Activated T-cell treated with anti-CD3 and anti-CD28 coated beads for 4 hours (primary cell): ENCODE results near the gene KAT7.
"Not testable (repeated sequence)": the region's sequence is repeated elsewhere in the genome, so short reads cannot be mapped to it uniquely, and the experiment has no call there.

ENCODE experiments used
- DNase-seq: peaks from one replicate; pipeline ENCODE4 v3.0.0-alpha.2; 2020

KAT7 gene

DNA sequence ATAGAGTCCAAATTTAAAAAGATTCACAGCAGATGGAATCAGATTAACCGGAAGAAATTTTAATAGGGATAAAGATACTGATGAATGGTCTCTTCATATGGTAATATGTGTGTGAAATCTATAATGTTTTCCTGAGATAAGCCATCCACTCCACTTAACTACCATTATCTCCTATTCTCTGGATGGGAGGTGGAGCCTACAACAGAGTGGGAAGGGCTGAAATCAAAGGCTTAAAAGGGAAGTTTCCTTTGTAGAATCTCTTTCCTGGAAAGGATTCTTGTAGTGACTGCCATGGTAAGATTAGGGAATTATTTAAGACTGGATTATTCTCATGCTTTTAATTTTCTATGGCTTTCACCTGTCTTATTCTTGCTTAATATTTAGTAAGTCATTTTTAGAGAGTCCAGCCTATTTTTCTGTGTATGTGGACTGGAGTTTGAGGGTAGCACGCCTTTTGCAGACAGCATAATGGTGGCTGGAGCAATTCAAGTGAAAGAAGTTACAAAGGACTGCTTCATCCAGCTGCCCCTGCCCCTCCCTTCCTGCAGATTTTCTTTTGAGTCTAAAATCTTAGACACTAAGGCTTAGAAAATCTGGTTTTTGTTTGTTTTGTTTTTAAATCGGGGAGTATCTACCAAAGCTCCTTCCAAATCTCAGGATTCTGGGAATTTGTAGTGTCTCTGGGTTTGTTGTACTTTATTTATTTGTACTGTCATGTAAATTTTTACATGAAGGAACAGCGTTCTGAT is 26.5 kb downstream of the KAT7 start:
- DNase-seq = no peak

DNA sequence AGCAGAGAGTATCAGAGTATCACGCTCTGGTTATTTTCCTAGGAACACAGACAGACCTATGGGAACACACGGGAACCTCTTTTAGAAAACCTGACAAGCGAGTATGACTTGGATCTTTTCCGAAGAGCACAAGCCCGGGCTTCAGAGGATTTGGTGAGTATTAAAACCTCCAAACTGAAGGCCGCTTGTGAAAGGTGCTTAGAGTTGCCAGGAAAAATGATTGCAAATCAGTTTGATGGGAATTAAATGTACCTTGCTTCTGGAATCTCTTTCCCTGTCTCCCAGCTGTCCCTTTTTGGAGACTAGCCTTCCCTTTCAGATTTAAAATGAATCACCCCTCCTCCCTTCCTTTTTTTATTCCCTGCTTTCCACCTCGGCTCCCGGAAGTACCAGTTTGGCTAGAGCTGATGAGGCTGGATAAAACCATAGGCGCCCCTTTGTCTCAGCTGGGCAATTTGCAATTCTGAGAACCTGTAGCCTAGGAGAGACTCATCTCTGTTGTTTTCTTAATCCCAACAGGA is 27.3 kb downstream of the KAT7 start:
- no peak for DNase-seq

DNA sequence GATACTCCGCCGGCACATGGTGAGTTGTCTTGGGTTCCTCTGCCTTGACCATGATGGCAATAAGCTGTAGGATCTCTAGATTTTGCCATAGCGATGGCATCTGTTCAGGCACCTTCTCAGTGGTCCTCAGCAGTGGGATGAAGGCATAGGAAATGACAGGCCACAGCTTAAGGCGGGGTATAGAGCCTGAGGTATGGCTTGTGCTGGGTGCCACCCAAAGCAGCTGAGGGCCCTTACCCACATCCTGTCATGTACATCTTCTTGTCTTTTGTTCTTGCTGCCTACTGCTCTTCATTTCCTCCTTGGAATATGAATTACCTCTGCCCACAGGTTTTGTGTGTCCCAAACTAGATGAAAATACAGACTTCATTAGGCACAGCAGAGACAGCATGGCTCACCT is 29.5 kb downstream of the KAT7 start:
- peak; percentile 14 for DNase-seq

DNA sequence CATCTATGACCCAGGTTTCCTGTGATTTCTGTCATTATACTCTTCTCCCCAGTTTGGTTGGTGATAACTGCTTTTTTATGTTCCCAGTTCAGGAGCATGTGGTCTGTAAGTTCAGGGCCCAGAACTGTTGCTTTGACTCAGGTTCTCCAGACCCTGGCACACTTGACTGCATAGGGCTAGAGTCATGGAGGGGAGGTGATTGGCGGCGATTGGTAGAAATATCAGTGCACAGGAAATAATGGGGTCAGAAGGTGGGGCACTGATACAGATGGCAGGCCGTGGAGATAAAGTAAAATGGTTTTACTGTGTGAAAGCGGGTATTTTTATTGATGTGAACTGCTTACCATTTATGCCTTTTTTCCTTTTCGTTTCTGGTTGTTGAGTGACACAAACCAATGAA is 30.7 kb downstream of the KAT7 start:
- no peak for DNase-seq

DNA sequence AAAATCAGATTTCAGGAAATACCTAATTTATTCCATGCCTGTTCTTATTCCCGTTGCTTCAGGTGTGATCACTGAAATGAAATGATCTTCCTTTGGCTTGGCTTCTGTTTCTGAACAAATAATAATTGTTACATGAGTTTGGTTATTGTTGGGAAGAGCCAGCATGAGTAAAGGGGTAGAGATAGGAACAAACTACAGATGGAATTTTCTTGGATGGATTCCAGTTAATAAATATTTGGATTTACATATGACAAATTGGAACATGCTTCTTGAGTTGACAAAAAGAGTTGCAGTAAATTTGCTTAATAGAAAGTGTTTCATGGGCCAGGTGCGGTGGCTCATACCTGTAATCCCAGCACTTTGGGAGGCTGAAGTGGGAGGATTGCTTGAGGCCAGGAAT is 31.2 kb downstream of the KAT7 start:
- DNase-seq = no peak

DNA sequence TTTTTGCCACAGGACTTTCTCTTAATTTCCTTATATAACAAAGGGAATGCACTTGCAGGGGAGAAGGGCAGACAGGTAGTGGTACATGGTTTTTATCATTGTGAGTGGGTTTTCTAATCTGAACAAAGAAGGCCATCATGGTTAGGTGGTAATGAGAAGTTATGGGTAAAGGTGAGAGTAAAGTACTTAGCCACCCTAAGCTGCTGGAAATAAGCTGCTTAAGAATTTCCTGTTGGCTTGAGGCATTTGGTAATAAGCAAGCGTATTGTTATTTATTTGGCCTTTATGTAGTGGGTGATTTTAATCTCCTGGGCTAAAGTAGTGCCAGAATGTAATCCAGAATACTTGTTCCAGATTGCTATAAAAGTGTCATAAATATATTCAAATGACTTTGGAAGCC is 32.3 kb downstream of the KAT7 start:
- DNase-seq = no peak

DNA sequence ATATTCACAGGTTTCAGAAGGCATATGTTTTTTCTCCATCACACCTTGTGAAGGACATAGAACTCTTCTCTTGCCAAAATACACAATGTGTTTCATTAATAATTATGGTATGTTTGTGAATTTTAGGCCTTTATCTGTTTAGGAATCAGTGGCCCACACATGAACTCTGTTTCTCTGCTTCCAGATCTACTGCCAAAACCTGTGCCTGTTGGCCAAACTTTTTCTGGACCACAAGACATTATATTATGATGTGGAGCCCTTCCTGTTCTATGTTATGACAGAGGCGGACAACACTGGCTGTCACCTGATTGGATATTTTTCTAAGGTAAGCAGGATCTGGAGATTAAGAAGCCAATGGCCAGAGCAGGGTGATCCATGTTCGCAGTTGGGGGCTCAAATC is 33.0 kb downstream of the KAT7 start:
- DNase-seq = no peak

DNA sequence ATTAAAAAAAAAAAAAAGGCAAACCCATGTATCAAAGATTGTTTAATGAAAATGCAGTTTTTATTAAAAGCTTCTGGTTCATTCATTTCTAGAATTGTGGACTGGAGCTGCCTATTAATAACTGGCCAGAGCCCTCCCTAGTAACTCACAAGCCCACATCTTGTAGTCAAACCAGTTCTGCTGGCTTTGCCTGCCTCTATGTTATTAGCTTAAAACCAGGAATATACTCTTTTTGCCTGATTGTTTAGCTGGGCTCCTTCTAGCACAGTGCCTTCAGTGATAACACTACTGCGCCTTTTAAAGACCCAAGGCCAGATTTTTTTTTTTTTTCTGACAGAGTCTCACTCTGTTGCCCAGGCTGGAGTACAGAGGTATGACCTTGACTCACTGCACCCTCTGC is 33.4 kb downstream of the KAT7 start:
- no peak for DNase-seq

DNA sequence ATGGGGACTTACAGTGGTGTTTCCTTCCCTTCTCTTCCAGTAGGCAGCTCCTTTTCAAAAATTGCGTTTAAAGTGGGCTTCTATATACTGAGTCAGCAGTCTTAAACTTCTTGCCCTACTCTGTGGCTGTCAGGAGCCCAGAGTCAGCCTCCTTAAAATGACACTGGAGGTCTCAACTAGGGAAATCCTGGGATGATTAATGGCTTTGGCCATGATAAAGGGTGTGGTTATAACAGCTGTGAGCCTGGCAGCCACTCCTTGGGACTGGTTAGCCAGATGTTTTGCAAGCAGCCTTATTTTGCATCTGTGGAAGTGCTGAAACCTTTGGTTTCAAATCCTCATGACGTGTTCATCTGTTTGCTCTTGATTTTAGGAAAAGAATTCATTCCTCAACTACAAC is 34.3 kb downstream of the KAT7 start:
- no peak for DNase-seq

DNA sequence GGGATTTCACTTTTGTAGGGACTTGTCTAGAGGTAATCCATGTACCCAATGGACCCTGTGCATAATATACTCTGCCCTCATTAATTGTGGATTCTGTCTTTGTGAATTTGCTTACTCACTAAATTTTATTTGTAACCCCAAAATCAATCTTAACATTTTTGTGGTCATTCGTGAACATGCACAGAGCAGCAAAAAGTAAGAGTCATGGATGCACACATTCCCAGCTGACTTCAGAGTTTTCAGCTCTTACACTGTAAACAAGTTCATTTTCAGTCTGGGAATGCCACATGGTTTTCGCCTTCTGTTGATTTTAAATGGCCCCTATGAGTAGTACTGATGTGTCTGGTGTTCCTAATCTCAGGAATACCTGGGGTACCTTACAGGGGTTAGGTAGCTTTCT is 35.1 kb downstream of the KAT7 start:
- DNase-seq = no peak

DNA sequence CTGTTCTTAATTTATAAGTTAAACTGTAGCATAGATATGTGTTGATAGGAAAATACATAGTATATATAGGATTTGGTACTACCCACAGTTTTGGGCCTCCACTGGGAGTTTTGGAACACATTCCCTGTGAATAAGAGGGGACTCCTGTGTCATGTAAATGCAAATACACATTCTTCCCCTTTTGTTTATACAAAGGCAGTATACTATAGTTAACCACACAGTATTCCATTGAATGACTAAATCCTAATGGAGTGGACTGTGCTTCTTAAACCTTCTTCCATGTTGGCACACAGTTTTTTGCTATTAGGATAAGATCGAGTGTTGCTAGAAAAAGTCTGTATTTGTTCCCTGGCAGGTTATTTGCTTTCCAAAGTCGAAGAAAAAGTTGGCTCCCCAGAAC is 37.2 kb downstream of the KAT7 start:
- no peak for DNase-seq

DNA sequence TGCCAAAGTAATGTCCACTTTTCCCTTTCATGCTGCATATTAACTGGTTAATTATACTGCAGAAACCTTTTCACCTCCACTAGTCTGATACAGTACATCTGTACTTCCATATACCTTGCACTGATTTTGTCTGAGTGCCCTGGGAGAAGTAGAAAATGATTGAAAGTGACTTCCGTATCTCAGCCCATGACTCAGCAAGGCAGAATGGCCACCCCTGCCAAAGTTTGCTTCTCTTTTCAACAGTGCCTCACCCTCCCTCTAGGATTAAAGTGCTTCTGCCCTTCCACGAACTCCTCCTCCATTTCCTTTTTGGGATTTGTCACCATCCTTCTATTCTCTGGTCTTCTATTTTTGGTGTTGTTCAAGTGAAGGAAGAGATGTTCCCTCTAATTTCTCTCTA is 39.8 kb downstream of the KAT7 start:
- DNase-seq = not testable (repeated sequence)

DNA sequence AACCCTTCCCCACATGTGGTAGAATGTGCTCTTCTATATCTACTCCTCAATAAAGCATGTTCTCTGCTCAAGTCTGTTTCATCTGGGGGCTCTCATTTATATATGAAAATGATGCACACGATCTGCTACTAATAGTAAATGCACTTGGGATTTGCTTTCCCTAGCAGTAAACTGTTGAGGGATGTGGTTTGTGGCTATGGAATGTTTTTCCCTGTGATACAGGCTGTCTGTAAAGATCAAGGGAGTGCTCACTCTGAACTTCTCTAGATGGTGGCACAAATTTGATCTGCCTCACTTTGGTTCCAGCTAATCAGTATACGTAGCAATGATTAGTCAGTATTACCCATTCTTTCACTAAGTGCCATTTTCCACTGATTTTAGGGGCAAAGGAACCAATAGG is 40.5 kb downstream of the KAT7 start:
- no peak for DNase-seq

DNA sequence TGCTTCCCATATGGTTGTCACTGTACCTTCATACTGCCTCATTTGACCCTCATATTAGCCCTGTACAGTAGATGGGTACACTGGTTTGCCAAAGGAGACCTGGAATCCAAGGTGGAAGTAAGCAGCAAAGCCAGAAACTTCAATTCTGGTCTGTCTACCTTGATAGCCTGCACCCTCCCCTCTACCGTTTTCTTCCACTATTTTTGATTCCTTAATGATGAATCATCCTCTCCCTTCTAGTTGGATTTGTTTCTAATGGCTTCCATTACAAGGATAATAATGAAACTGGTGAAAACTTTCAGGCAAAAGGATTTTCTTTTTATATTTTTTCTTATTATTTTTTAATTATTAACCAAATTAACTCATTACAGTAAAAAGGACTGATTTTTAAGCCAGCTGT is 42.1 kb downstream of the KAT7 start:
- DNase-seq = no peak

DNA sequence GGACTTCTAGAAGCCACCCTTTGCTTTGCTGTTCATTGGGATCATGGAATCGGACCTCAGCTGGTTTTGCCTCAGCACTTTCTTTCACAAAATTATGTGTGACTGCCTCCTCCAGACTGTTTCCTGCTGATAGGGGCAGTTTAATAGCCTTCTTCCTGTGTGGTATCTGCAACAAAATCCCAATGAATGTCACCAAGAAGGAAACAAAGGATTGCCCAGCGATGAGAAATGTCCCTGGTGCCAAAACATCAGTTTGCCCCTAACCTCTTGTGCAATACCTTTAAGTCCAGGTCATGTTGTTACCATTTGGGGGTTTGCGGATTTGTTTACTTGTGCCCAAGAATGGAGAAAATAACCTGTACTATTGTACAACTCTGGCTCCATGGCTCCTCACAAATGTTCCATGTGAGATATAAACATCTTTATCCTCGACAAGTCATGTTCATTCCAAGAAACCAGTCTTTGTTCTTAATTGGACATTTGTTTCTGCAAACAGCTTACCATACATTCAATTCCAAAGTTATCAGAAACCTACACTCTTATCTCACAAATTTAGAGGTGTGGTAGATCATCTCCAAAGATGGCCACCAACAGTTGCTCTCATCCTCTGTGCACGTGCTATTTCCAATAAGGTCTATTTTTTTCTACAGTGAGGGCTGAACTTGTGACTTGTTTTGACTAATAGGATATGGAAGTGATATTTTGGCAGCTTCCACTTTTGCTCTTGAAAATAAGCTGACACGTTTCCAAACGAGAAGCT is 44.5 kb downstream of the KAT7 start:
- DNase-seq = no peak

DNA sequence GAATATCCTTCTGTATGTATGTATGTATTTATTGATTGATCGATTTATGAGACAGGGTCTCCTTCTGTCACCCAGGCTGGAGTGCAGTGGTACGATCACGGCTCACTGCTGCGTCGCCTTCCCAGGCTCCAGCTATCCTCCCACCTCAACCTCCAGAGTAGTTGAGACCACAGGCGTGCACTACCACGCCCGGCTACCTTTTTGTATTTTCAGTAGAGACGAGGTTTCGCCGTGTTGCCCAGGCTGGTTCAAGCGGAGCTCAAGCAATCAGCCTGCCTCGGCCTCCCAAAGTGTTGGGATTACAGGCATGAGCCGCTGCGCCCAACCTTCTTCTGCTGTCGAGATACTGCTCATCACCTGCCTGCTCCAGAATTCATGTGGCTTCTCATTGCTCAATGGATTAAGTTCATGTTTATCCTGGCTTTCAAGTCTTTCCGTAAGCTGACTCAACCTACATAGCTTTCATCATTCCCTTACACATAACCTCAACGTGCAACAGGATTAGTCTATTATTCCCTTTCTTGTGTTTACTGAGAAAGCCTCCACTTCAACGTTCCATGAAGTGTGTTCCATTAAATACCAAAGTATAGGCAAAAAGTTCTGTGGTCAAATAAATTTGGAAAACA is 45.8 kb downstream of the KAT7 start:
- no peak for DNase-seq

DNA sequence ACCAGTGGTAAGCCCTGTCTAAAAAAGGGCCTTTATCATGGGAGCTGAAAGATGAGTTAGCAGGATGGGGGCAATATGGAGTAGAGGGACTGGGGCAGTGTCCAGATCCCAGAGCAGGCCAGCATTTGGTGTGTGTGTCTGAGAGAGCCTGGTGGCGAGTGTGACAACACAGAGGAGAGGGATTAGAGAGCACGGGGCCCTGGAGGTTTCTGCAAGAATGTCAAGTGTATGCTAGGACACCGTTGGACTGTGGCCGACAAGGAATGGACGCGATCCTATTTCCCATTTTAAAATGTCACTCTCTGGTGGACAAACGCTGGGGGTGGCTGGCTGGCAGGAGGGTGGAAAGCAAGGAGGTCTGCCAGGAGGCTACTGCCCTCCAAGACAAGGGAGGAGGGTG is 47.0 kb downstream of the KAT7 start:
- no peak for DNase-seq

DNA sequence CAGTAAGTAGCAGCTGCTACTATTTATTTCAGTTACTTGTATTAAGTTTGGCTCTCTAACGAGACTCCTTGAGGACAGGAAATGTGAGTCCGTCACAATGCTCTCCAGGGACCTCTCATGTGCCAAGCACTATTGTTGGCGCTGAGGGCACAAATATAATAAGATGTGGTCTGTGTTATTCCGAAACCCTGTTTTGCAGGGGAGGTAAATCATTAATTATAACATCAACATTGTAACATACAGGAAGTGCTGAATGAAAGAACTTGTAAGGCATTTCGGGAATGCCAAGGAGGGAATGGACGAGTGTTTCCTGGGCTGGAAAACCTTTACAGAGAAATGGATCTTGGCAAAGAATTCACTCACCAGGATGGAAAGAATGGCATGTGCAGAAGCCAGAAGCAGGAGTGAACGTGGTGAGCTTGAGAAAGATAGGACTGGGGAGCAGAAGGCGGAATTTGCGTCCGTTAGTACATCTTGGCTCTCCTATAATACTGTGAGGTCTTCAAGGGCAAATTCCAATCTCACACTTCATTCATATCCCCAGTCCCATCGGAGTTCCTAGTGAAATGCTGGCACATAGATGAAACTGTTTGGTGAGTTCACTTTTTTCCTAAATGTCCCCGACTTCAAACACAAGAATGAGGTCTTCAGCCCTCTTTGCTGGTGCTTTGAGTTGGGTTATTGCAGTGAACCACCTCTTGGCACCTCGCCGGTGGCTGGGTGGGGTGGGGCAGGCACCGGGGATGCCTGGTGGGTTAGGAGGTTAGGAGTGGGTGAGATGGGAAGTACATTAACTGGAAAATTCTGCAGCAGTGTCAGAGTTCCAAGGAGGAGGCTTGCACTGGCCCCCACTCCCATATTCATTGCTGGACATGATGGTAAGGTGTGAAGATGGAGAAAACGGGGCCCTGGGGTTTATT is 47.9 kb downstream of the KAT7 start:
- no peak for DNase-seq

DNA sequence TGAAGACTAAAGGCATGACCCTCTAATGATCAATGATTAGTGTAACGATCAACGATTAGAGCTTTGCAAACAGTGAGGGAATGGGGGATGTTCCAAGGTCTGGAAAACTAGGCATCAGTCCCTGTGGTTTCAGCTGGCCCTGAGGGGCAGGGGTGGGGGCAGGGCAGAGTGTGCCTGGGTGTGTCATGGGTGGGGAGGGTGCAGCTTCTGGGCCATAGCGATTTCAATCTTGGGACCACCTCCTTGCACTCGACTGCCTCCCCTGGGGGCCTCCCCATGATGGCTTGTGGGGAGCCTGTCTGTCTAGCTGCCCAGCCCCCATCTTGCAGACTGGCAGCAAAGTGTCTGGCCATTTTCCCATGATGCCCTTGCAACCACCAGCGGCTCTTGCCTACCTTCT is 51.0 kb downstream of the KAT7 start:
- DNase-seq = no peak

DNA sequence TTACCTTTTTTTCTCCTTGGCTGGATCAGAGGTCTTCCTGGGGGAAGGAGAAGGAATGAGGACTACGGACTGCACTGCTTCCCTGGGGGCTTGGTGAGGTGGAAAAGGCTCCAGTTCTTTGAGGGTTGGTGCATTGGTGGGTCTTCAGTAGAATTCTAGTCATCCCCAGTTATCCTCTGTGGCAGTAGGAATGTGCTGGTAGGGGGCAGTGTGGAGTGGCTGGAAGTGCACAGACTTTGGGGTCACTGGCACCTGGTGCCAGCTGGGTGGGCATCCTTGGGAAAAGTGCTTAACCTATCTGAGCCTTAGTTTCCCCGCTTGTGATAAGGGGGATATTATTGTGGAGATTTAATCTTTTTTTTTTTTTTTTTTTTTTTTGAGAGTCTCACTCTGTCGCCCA is 53.1 kb downstream of the KAT7 start:
- DNase-seq = no peak

DNA sequence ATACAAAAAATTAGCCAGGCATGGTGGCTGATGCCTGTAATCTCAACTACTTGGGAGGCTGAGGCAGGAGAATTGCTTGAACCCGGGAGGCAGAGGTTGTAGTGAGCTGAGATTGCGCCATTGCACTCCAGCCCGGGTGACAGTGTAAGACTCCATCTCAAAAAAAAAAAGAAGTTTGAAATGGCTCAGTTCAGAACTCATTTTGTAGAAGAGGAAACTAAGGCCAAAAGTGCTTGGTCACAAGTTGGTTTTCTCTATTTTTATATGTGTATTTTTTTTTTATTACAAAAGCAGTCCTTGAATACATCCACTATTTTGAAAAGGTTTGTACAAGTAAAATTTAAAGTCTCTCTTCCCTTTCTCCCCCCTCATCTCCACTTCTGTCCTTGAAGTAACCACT is 53.9 kb downstream of the KAT7 start:
- DNase-seq = no peak

DNA sequence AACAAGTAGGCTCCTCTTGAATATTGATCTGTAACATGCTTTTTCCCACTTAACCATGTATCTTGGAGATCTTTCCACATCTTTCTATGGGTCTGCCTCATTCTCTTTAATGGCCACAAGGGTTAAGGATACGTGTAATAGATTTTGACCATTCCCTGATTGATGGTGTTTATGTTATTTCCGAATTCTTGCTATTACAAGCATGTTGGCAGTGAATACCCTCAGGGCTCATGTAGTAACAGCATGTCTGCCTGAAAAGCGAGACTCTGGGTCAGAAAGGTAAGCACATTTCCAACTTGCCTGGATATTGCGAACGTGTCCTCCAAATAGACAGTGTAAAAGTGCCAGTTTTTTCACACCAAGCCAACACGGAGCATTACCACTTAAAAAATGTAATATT is 54.4 kb downstream of the KAT7 start:
- no peak for DNase-seq

DNA sequence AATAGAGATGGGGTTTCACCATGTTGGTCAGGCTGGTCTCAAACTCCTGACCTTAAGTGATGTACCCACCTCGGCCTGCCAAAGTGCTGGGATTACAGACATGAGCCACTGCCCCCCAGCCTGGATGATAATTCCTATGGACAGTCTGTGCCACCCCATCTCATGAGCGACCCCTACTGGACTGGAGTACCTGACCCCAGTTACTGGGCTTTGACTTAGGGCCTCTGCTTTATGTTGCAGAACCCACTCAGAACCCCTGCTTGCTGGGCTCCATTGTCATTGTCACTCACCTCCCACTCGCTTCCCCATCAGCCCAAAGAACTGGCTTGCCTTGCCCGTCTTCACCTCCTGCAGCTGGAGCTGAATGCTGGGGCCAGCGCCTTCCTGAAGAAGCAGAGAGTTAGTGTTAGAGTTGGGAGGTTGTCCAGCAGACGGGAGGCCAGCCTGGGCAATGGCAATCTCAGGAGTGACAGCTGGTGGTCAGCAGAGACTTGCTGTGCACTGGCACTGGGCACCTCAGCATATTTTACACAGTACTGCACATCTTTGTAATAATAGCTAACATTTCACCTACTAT is 55.4 kb downstream of the KAT7 start:
- DNase-seq = no peak
